Measurements from ENCODE around the gene IDH3A. TPM values are rescaled to one million over a fixed set of nuclear protein-coding genes. Genes with fewer than 3 reads are reported as not detected.
A peak's percentile ranks its signal among the peaks of the same experiment; 100 is the strongest.

The IDH3A gene
- total and polyA plus RNA-seq, 7 donors, result 154 to 309 (median 209) TPM

DNA sequence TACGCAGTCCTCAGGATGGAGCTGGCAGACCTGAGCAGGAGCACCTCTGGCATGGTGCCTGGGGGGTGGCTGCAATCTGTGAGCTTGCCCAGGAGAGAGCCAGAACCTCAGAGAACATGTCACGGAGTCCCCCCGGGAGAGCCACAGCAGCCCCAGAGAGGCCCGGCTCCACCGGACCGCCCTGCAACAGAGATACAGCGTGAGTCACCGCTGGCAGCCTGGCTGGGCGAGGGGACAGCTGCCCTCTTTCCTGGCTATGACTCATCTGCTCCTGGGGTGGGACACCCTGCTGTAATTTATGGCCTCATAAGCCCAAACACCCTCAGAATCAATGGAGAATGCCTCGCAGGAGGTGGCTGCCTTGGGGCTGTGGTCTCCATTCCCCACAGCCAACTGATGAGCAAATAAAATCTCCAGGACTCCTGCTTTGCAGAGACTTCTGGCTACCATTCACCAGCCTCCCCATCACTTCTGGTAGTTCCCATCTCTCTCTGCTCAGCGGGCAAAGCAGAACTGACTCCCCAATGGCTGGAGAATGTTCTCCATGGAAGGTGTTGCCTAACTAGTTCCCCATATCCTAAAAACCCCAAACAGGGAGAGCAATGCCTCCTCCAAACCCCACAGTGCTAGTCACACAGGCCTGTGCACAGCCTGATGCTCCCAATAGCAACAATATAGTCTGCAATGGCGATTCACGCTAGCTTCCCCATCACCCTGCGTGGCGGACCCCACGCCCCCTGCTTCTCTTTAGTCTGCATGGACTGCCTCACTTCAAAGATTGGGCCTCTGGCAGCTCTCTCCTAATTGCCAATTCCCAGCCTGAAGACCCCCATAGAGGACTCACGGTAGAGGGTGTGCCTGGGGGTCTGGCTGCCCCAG lies 63.6 kb downstream of the IDH3A start:
- WGBS, 3 donors, result 48 to 56% (median 49%) methylated on average over 16 to 17 of the region's 17 CpGs
- intact Hi-C loops (cut with DNase I), result no loop called here

DNA sequence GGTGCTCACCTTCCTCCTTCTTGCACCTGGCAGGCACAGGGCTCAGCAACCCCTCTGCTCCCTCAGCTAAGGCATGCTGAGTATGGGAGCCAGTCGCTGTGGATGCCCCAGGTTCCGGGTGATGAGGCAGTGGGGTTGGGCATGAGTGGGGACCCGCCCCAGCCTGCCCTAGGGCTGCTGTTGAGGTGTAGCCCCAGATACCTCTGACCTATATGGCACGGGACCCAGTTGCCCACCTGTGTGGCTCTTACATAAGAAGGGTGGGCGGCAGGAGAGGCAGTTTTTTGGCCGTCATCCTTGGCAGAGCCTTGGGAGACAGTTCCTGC lies 64.2 kb downstream of the IDH3A start:
- intact Hi-C loops (cut with DNase I), result no loop called here
- Histone ChIP-seq H3K4me3 (no peak overlapping the region), H3K9me3 (no peaks in the 10 kb centered on the region), H3K27ac (no peak overlapping the region), H3K27me3 (ENCODE audit: insufficient read depth in 3 of 3, low read length in 2 of 3) (no peaks in the 10 kb centered on the region), H3K36me3 (ENCODE audit: insufficient read depth in 1 of 2, low read depth in 1 of 2) (no peaks in the 10 kb centered on the region), H3K4me1 (peaks cover 53% of the 10 kb centered on the region)
- WGBS, 3 donors, result 84 to 95% (median 94%) methylated on average over 6 of the region's 6 CpGs
- TF ChIP-seq, protein P1, sequence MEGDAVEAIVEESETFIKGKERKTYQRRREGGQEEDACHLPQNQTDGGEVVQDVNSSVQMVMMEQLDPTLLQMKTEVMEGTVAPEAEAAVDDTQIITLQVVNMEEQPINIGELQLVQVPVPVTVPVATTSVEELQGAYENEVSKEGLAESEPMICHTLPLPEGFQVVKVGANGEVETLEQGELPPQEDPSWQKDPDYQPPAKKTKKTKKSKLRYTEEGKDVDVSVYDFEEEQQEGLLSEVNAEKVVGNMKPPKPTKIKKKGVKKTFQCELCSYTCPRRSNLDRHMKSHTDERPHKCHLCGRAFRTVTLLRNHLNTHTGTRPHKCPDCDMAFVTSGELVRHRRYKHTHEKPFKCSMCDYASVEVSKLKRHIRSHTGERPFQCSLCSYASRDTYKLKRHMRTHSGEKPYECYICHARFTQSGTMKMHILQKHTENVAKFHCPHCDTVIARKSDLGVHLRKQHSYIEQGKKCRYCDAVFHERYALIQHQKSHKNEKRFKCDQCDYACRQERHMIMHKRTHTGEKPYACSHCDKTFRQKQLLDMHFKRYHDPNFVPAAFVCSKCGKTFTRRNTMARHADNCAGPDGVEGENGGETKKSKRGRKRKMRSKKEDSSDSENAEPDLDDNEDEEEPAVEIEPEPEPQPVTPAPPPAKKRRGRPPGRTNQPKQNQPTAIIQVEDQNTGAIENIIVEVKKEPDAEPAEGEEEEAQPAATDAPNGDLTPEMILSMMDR (IDR thresholded peaks at IDR 0.05), result no peak
- ATAC-seq (no peak), DNase-seq (no peak)

More for the DNA sequence above, 63.6 kb downstream of the IDH3A start:
- TF ChIP-seq, protein P1 (IDR thresholded peaks at IDR 0.05), result no peak
- Histone ChIP-seq H3K4me3 (peak overlapping the region; percentile 23), H3K27me3 (ENCODE audit: insufficient read depth in 3 of 3, low read length in 2 of 3) (no peaks in the 10 kb centered on the region), H3K36me3 (ENCODE audit: insufficient read depth in 1 of 2, low read depth in 1 of 2) (no peaks in the 10 kb centered on the region), H3K9me3 (no peaks in the 10 kb centered on the region), H3K4me1 (peaks cover 53% of the 10 kb centered on the region), H3K27ac (peak overlapping the region; percentile 73)
- peak; percentile 82 to 89 (median 87) for ATAC-seq
- peak; percentile 82 to 92 for DNase-seq

DNA sequence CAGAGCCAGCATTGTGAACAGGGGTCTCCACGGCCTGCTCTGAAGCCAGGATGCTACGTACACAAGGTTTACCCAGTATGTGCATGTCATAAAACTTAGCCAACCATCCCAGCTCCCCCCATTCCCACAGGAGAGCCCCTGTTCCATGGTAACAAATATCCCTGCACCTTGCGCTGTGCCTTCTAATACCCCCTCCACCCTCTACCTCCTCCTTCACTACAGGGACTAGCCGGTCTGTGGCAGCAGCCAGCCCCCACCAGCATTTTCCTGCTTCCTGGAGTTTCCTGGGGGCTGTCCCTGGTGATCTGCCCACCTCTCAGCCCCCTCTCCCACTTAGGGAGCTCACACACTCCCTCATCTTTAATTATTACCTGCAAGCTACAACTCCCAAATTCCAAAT lies 64.8 kb downstream of the IDH3A start:
- ATAC-seq, result no peak
- WGBS, 3 donors, result 86 to 91% (median 87%) methylated on average over 4 of the region's 4 CpGs
- intact Hi-C loops (cut with DNase I), result no loop called here
- DNase-seq, result no peak
- no peaks in the 10 kb centered on the region for H3K27me3 ChIP-seq (ENCODE audit: insufficient read depth in 3 of 3, low read length in 2 of 3)
- H3K27ac ChIP-seq, result no peak overlapping the region
- H3K4me3 ChIP-seq, result no peak overlapping the region
- peaks cover 53% of the 10 kb centered on the region for H3K4me1 ChIP-seq
- H3K36me3 ChIP-seq (ENCODE audit: insufficient read depth in 1 of 2, low read depth in 1 of 2), result no peaks in the 10 kb centered on the region
- no peaks in the 10 kb centered on the region for H3K9me3 ChIP-seq
- TF ChIP-seq, protein P1 (IDR thresholded peaks at IDR 0.05), result no peak

DNA sequence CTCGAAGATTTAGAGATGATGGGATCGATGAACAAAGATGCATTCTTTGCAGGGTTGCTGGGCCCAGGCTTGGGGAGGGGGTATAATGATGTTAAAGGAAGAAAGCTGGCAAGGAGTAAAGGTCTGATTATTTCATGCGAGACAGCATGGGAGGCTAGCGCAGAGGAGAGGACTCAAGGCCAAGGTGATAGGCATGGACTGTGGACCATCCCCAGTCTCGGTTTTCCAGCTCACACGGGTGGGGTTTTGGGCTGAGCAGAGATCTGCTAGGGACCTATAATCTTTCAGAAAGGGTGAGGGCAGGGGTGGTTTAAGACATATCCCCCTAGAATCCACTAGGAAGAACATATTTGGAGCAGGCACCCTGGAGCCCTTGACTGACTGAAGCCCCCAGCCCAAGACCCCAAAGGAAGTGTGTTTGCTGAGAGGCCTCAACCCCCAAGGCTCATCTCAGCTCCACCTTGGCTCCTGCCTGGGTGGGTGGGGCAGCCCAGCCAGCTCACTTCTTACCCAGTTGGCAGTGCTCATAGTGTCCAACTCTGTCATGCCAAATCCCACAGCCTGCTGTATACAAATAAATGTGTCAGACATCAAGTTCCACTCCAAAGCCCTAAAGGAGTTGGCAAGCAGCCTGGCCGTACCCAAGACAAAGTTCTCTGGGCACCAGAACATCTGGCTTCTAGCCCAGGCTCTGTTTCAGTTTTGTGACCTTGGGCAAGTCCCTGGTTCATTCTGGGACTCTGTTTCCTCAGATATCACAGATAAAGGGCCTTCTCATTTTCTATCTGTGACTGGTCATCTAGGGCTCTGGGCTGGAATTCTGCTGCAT lies 67.3 kb downstream of the IDH3A start:
- TF ChIP-seq, protein P1 (IDR thresholded peaks at IDR 0.05), result no peak
- H3K27ac ChIP-seq, result peak overlapping the region; percentile 79
- no peaks in the 10 kb centered on the region for H3K36me3 ChIP-seq (ENCODE audit: insufficient read depth in 1 of 2, low read depth in 1 of 2)
- 31 to 56% (median 36%) methylated on average over 7 of the region's 7 CpGs for WGBS, 3 donors
- intact Hi-C loops (cut with DNase I), result no loop called here
- H3K27me3 ChIP-seq (ENCODE audit: insufficient read depth in 3 of 3, low read length in 2 of 3), result no peaks in the 10 kb centered on the region
- H3K9me3 ChIP-seq, result no peaks in the 10 kb centered on the region
- peak; percentile 80 to 87 (median 82) for ATAC-seq
- peak; percentile 74 to 90 for DNase-seq
- peaks cover 42% of the 10 kb centered on the region for H3K4me1 ChIP-seq
- no peak overlapping the region for H3K4me3 ChIP-seq

Measured in psoas muscle (tissue), 8 donors.